NCI-H226 (cell line): Measurements from ENCODE around the gene C1orf35.

Source experiments
- DNase-seq: peaks from one replicate; pipeline ENCODE4 v3.0.0-alpha.2; 2015

Gene C1orf35

DNA sequence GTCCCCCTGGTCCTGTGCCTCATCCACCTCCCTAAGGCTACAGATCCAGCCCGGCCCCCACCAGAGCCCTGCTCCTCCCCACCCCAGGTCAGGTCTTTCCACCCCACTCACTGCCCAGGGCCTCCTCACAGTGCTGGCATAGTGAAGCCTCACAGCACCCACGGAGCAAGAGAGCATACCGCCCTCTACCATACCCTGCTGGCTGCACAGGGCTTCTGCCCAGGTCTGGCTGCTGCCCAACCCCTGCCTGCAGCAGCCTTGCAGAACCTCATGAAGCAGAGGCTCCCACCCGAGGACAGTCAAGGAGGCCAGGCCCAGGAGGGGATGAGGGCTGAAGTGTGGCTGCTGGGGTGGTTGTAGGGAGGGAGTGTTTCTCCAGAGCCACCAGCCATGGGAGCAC is 40.3 kb downstream of the C1orf35 start:
- no peak for DNase-seq

DNA sequence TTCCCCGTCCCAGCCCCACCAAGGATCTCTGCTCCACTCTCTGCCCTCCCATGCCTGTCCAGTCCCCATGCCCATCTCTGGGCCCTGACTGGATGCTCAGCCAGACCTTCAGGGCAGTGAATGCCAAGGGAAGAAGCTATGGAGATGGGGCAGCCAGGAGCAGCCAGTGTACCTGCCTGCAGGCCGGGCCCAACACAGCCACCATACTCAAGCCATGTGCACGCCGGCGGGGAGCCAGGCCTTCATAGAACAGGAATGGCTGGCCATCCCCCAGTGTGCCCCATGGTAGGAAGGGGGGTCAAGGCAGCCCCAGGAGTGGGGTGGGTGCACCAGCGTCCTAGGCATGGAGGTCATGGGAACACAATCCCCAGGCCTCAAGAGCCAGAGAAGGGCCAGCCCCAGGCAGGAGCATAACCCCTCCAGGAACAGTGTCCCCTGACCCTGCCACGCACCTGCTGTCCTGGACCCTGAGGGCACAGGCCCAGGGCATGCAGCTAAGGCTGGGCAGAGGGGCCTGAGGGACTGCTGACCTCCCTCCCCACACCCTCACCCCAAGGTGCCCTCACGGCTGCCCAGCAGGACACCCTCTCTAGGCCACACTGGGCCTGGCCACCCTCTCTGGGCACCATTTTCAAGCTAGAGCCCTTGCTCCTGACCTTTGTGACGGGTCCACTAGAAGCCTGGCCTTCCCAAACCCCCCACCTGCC is 40.9 kb downstream of the C1orf35 start:
- DNase-seq: no peak

GRCh38 chr1:228061411-228062084 is 41.6 kb downstream of the C1orf35 start:
- DNase-seq: no peak

- DNase-seq: no peak
Observed at GRCh38 chr1:228060458-228061190, 42.5 kb downstream of the C1orf35 start.

DNA sequence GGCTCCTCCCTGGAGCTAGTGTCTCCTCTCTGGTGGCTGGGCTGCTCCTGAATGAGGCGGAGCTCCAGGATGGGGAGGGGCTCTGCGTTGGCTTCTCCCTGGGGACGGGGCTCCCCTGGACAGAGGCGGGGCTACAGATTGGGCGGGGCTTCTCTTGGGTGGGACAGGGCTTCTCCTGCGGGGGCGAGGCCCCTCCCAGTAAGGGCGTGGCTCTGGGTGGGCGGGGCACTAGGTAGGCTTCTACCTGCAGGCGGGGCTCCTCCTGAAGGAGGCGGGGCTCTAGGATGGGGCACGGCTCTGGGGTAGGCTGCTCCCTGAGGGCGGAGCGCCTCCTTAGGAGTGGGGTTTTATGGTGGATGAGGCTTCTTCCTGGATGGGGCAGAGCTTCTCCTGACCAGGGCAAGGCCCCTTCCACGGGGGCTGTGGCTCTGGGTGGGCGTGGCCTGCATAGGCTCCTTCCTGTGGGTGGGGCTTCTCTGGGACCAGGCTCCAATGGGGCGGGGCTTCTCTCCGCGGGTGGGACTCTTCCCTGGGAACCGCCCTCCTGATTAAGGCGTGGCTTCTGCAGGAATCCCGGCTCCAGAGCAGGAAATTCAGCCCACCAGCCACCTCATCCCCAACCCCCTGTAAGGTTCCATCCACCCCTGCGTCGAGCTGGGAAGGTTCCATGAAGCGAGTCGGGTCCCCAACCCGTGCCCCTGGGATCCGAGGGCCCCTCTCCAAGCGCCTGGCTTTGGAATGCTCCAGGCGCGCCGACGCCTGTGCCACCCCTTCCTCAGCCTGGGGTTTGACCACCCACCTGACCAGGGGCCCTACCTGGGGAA is 43.3 kb downstream of the C1orf35 start:
- peak; percentile 58 for DNase-seq

- no peak for DNase-seq
Observed at GRCh38 chr1:228058949-228059633, 44.0 kb downstream of the C1orf35 start.

- DNase-seq: no peak
Observed at GRCh38 chr1:228058172-228058948, 44.8 kb downstream of the C1orf35 start.
